GM23338 (cell line): ENCODE results near the gene PPP1R9A. TPM values are rescaled to one million over a fixed set of nuclear protein-coding genes. Genes with fewer than 3 reads are reported as not detected.

Source experiments
- ATAC-seq: fragments of 200-7000 bp; cut with Tn5 transposase; 3 replicates; pipeline ENCODE4 v1.9.1; 2020
- DNase-seq: peaks from one replicate; pipeline ENCODE4 v3.0.0-alpha.2; 2015; ENCODE audit warnings: low spot score
- H2AFZ ChIP-seq: fragments of 200-600 bp; sonication (generic); 2 replicates; pipeline ENCODE4 v1.8.0; 2016; ENCODE audit warnings: antibody characterized with exemption, mild to moderate bottlenecking, moderate library complexity
- H3F3A ChIP-seq: fragments of 200-600 bp; sonication (generic); replicated peaks from 2 replicates; pipeline ENCODE4 v1.8.0; 2017; ENCODE audit warnings: antibody characterized with exemption, mixed run types, low read depth
- H3K27ac ChIP-seq: fragments of 200-600 bp; sonication (generic); 2 replicates; pipeline ENCODE4 v1.6.1; 2016; ENCODE audit warnings: low read depth
- H3K27me3 ChIP-seq: fragments of 200-600 bp; sonication (generic); 2 replicates; pipeline ENCODE4 v1.8.0; 2016; ENCODE audit warnings: mild to moderate bottlenecking, mixed run types, moderate library complexity; ENCODE audit not compliant: insufficient read depth
- H3K36me3 ChIP-seq: fragments of 200-600 bp; sonication (generic); 2 replicates; pipeline ENCODE4 v1.8.0; 2016; ENCODE audit warnings: mild to moderate bottlenecking; ENCODE audit not compliant: insufficient read depth
- H3K4me1 ChIP-seq: fragments of 200-600 bp; sonication (generic); 2 replicates; pipeline ENCODE4 v1.8.0; 2016; ENCODE audit warnings: mild to moderate bottlenecking, moderate library complexity; ENCODE audit not compliant: insufficient read depth
- H3K4me2 ChIP-seq: fragments of 200-600 bp; sonication (generic); 2 replicates; pipeline ENCODE4 v1.7.1; 2017; ENCODE audit warnings: mixed run types
- H3K4me3 ChIP-seq: fragments of 200-600 bp; sonication (generic); 2 replicates; pipeline ENCODE4 v1.6.1; 2016; ENCODE audit warnings: mixed run types
- H3K79me2 ChIP-seq: fragments of 200-600 bp; sonication (generic); replicated peaks from 2 replicates; pipeline ENCODE4 v1.8.0; 2017; ENCODE audit warnings: mild to moderate bottlenecking; ENCODE audit not compliant: insufficient read depth
- H3K9me2 ChIP-seq: fragments of 200-600 bp; sonication (generic); 2 replicates; pipeline ENCODE4 v1.8.0; 2017; ENCODE audit not compliant: insufficient read depth
- H4K20me1 ChIP-seq: fragments of 200-600 bp; sonication (generic); replicated peaks from 2 replicates; pipeline ENCODE4 v1.8.0; 2017; ENCODE audit warnings: mild to moderate bottlenecking; ENCODE audit not compliant: insufficient read depth
- H3K27ac Mint-ChIP-seq: 2 replicates; pipeline ENCODE4 v1.8.0; 2020; ENCODE audit warnings: inconsistent platforms, mild to moderate bottlenecking, moderate library complexity, mixed read lengths
- H3K27me3 Mint-ChIP-seq: 3 replicates; pipeline ENCODE4 v1.8.0; 2022; ENCODE audit warnings: low read depth, mild to moderate bottlenecking, moderate library complexity, mixed read lengths, inconsistent platforms; ENCODE audit not compliant: insufficient read depth, poor library complexity
- H3K36me3 Mint-ChIP-seq: 3 replicates; pipeline ENCODE4 v1.8.0; 2021; ENCODE audit warnings: low read depth, mild to moderate bottlenecking, inconsistent platforms, moderate library complexity, mixed read lengths
- H3K4me1 Mint-ChIP-seq: 3 replicates; pipeline ENCODE4 v1.8.0; 2020; ENCODE audit warnings: mild to moderate bottlenecking, inconsistent platforms, mixed read lengths
- H3K4me3 Mint-ChIP-seq: 3 replicates; pipeline ENCODE4 v1.8.0; 2021; ENCODE audit warnings: moderate library complexity, mild to moderate bottlenecking, inconsistent platforms, mixed read lengths
- H3K9me3 Mint-ChIP-seq: 3 replicates; pipeline ENCODE4 v1.8.0; 2020; ENCODE audit warnings: moderate library complexity, mild to moderate bottlenecking, inconsistent platforms, mixed read lengths
- CREB1 ChIP-seq: fragments of 250-450 bp; sonication (Bioruptor Pico); IDR thresholded peaks from 2 replicates; pipeline ENCODE4 v1.5.0; 2020; ENCODE audit warnings: low read depth, mild to moderate bottlenecking, moderate library complexity
- EZH2phosphoT487 ChIP-seq: fragments of 200-600 bp; sonication (generic); IDR thresholded peaks from one replicate; pipeline ENCODE4 v1.8.1; 2018; ENCODE audit warnings: antibody characterized with exemption; ENCODE audit not compliant: unreplicated experiment
- POLR2AphosphoS5 ChIP-seq: IDR thresholded peaks from 2 replicates; pipeline ENCODE4 v1.6.1; 2016; ENCODE audit warnings: antibody characterized with exemption, low read depth
- STAT1 ChIP-seq: IDR thresholded peaks from one replicate; pipeline ENCODE4 v1.6.1; 2016; ENCODE audit warnings: antibody characterized with exemption; ENCODE audit not compliant: unreplicated experiment
- ZNF331 ChIP-seq: fragments of 250-450 bp; sonication (Bioruptor Pico); IDR thresholded peaks from 2 replicates; pipeline ENCODE4 v1.5.0; 2020; ENCODE audit warnings: low read depth, mild to moderate bottlenecking, moderate library complexity
- polyA plus RNA-seq: library from polyadenylated mRNA; unstranded; fragments of >200 nt; fragmentation: Nextera tagmentation; extraction: Ambion mirVana; gene quantifications from 2 replicates; pipeline ENCODE4 v1.2.1, GENCODE V29; 2016
- total RNA-seq: library from RNA; depleted of rRNA; stranded (reverse); fragments of >200 nt; shearing (Covaris generic); gene quantifications from 2 replicates; pipeline ENCODE4 v1.2.3, GENCODE V29; 2014
- TF ChIP-seq, protein P1 (sequence below): fragments of 250-450 bp; sonication (Bioruptor Pico); IDR thresholded peaks from 2 replicates; pipeline ENCODE4 v1.5.0; 2020; ENCODE audit warnings: mild to moderate bottlenecking, moderate library complexity

Gene PPP1R9A
- total and polyA plus RNA-seq, 2 experiments from 2014 or later, result 10.6 to 31.8 TPM

DNA sequence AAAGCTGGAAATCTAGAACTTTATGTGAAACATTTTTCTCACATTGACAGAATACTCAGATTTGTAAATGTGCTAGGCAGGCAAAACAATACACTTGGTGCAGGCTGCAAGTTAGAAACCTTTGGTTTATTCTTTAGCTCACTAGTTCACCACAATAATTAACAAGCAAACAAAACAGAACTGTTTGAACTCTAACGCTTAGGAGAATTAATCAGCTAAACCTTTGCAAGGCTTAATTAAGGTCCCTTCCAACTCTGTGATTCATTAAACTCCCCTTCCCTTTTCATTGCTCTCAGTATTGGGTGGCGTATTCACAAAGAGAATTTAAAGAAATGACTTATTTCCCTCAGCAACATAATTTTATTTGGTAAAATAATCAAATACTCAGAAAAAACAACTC is 317.9 kb downstream of the PPP1R9A start (continued):
- TF ChIP-seq POLR2AphosphoS5 (no peak), STAT1 (no peak), CREB1 (CRISPR knock-in tag) (no peak)
- TF ChIP-seq, protein P1, sequence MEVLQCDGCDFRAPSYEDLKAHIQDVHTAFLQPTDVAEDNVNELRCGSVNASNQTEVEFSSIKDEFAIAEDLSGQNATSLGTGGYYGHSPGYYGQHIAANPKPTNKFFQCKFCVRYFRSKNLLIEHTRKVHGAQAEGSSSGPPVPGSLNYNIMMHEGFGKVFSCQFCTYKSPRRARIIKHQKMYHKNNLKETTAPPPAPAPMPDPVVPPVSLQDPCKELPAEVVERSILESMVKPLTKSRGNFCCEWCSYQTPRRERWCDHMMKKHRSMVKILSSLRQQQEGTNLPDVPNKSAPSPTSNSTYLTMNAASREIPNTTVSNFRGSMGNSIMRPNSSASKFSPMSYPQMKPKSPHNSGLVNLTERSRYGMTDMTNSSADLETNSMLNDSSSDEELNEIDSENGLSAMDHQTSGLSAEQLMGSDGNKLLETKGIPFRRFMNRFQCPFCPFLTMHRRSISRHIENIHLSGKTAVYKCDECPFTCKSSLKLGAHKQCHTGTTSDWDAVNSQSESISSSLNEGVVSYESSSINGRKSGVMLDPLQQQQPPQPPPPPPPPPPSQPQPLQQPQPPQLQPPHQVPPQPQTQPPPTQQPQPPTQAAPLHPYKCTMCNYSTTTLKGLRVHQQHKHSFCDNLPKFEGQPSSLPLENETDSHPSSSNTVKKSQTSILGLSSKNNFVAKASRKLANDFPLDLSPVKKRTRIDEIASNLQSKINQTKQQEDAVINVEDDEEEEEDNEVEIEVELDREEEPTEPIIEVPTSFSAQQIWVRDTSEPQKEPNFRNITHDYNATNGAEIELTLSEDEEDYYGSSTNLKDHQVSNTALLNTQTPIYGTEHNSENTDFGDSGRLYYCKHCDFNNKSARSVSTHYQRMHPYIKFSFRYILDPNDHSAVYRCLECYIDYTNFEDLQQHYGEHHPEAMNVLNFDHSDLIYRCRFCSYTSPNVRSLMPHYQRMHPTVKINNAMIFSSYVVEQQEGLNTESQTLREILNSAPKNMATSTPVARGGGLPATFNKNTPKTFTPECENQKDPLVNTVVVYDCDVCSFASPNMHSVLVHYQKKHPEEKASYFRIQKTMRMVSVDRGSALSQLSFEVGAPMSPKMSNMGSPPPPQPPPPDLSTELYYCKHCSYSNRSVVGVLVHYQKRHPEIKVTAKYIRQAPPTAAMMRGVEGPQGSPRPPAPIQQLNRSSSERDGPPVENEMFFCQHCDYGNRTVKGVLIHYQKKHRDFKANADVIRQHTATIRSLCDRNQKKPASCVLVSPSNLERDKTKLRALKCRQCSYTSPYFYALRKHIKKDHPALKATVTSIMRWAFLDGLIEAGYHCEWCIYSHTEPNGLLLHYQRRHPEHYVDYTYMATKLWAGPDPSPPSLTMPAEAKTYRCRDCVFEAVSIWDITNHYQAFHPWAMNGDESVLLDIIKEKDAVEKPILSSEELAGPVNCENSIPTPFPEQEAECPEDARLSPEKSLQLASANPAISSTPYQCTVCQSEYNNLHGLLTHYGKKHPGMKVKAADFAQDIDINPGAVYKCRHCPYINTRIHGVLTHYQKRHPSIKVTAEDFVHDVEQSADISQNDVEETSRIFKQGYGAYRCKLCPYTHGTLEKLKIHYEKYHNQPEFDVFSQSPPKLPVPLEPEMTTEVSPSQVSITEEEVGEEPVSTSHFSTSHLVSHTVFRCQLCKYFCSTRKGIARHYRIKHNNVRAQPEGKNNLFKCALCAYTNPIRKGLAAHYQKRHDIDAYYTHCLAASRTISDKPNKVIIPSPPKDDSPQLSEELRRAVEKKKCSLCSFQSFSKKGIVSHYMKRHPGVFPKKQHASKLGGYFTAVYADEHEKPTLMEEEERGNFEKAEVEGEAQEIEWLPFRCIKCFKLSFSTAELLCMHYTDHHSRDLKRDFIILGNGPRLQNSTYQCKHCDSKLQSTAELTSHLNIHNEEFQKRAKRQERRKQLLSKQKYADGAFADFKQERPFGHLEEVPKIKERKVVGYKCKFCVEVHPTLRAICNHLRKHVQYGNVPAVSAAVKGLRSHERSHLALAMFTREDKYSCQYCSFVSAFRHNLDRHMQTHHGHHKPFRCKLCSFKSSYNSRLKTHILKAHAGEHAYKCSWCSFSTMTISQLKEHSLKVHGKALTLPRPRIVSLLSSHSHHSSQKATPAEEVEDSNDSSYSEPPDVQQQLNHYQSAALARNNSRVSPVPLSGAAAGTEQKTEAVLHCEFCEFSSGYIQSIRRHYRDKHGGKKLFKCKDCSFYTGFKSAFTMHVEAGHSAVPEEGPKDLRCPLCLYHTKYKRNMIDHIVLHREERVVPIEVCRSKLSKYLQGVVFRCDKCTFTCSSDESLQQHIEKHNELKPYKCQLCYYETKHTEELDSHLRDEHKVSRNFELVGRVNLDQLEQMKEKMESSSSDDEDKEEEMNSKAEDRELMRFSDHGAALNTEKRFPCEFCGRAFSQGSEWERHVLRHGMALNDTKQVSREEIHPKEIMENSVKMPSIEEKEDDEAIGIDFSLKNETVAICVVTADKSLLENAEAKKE, result no peak

DNA sequence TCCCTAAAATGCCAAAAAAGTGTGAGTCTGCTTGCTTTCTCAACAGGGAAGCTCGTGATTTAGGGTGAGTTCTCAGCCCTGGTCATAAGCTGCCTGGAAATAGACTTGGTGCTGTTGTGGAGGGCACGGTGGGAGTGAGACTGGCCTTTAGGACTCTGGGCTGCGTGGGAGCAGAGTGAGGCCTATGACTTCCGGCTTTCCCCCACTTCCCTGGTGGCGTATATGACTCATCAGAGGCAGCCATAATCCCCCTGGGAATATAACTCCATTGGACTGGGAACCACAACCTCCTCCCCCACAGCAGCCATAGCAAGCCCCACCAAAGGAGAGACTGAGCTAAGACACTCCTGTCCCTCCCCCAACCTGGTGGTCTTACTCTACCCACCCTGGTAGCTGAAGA is 321.9 kb downstream of the PPP1R9A start:
- no peaks in the 10 kb centered on the region for H3K4me1 Mint-ChIP-seq
- Histone ChIP-seq H3K9me2 (no peaks in the 10 kb centered on the region), H4K20me1 (no peaks in the 10 kb centered on the region), H2AFZ (no peak overlapping the region), H3K36me3 (no peaks in the 10 kb centered on the region), H3K4me3 (no peak overlapping the region), H3K79me2 (no peaks in the 10 kb centered on the region), H3K27me3 (no peaks in the 10 kb centered on the region), H3K4me1 (no peaks in the 10 kb centered on the region), H3F3A (no peaks in the 10 kb centered on the region), H3K27ac (no peak overlapping the region), H3K4me2 (no peak overlapping the region)
- no peak for DNase-seq
- H3K36me3 Mint-ChIP-seq, result peaks cover 14% of the 10 kb centered on the region; the same call in 2 of the 3 replicates
- H3K9me3 Mint-ChIP-seq, result 0 out of 3 replicates have a peak, but pooled peaks cover 2% of the 10 kb centered on the region
- peak overlapping the region; percentile 44; the same call in 1 of the 2 replicates for H3K27ac Mint-ChIP-seq
- H3K27me3 Mint-ChIP-seq, result no peaks in the 10 kb centered on the region
- ATAC-seq, result no peak
- H3K4me3 Mint-ChIP-seq, result no peak overlapping the region
- no peak for TF ChIP-seq EZH2phosphoT487
- no peak for TF ChIP-seq ZNF331
